NB4 (cell line): ENCODE measurements around the gene ENGASE.

Experiments used
- MYC ChIP-seq: IDR thresholded peaks from 2 replicates; pipeline ENCODE4 v1.6.1; 2011; ENCODE audit warnings: low read depth, low read length
- TF ChIP-seq, protein P1 (sequence below): IDR thresholded peaks from one replicate; pipeline ENCODE4 v1.5.1; 2012; ENCODE audit warnings: low read depth, low read length
- TF ChIP-seq, protein P2 (sequence below): IDR thresholded peaks from 2 replicates; pipeline ENCODE4 v1.6.1; 2011; ENCODE audit warnings: low read depth, low read length

DNA sequence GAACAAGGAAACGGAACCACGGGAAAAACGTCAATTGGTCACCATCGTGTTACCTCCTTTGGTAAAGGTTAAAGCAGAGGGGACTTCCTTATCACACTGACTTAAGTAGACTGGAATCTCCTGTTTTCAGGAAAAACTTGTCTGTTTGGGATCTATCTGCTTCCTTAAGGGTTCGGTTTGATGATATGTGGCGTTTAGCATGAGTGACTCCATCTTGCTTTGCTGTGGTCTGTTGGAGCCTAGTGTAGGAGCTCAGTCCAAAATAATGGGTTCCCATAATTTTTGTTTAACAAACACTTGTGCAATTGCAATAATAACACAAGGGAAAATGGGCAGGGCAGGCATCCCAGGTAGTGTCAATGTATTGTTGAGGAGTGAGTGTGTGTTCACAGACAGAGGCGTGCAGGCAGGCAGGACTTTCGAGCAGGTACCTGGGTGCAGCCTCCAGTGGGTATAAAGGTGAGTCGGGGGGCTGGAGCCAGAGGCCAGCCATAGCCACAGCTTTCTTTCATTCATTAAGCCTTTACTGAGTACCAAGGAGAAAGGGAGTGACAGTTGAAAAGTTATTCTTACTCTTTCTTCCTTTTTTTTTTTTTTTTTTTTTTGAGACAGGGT is 4.3 kb upstream of the ENGASE start:
- TF ChIP-seq, protein P1, sequence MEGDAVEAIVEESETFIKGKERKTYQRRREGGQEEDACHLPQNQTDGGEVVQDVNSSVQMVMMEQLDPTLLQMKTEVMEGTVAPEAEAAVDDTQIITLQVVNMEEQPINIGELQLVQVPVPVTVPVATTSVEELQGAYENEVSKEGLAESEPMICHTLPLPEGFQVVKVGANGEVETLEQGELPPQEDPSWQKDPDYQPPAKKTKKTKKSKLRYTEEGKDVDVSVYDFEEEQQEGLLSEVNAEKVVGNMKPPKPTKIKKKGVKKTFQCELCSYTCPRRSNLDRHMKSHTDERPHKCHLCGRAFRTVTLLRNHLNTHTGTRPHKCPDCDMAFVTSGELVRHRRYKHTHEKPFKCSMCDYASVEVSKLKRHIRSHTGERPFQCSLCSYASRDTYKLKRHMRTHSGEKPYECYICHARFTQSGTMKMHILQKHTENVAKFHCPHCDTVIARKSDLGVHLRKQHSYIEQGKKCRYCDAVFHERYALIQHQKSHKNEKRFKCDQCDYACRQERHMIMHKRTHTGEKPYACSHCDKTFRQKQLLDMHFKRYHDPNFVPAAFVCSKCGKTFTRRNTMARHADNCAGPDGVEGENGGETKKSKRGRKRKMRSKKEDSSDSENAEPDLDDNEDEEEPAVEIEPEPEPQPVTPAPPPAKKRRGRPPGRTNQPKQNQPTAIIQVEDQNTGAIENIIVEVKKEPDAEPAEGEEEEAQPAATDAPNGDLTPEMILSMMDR = no peak
- TF ChIP-seq, protein P2, sequence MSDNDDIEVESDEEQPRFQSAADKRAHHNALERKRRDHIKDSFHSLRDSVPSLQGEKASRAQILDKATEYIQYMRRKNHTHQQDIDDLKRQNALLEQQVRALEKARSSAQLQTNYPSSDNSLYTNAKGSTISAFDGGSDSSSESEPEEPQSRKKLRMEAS = no peak
- TF ChIP-seq MYC = no peak
